PFSK-1 (cell line): ENCODE results near the gene CCDC24.

Experiments used
- FOXP2 ChIP-seq: optimal IDR thresholded peaks from 2 replicates; pipeline ENCODE3; 2011; ENCODE audit warnings: borderline replicate concordance, control low read depth, inconsistent platforms; ENCODE audit not compliant: insufficient read depth; ENCODE audit errors: extremely low read length, extremely low read depth
- POLR2AphosphoS5 ChIP-seq: IDR thresholded peaks from 2 replicates; pipeline ENCODE4 v1.6.1; 2012; ENCODE audit warnings: low read depth, mild to moderate bottlenecking, control low read depth, low read length, moderate library complexity
- SIN3A ChIP-seq: IDR thresholded peaks from 2 replicates; pipeline ENCODE4 v1.6.1; 2012; ENCODE audit warnings: mild to moderate bottlenecking, low read length, moderate library complexity, borderline replicate concordance; ENCODE audit not compliant: insufficient read depth
- TAF1 ChIP-seq: IDR thresholded peaks from 2 replicates; pipeline ENCODE4 v1.6.1; 2012; ENCODE audit warnings: low read length, control low read depth, borderline replicate concordance; ENCODE audit not compliant: insufficient read depth
- TF ChIP-seq, protein P1 (sequence below), 2 experiments: IDR thresholded peaks; 2 replicates each; pipeline versions ENCODE4 v1.6.1 to v1.8.0; 2011 to 2012; ENCODE audit warnings: low read depth in 2 of 2, low read length in 2 of 2, control low read depth in 1 of 2, inconsistent platforms in 1 of 2, mild to moderate bottlenecking in 1 of 2, moderate library complexity in 1 of 2; ENCODE audit not compliant: insufficient read depth in 1 of 2

CCDC24 gene

DNA sequence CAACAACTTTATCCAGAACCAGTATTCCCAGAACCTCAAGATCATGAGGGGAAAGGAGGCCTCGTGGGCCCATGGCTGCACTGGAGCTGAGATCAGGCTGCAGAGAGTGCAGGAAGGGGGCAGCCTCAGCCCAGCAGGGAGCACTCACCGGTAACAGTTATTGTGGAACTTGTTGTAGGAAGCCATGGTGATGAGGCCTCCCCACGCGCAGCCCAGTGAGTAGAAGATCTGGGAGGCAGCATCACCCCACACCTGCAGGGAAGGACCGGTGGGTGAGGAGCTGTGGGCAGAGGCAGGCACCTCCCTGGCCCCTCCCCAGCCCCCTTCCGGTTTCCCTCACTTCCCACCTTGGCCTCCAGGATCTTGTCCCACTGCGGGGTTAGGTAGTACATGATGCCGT is 10.8 kb downstream of the CCDC24 start:
- no peak for TF ChIP-seq FOXP2
- TF ChIP-seq, protein P1, sequence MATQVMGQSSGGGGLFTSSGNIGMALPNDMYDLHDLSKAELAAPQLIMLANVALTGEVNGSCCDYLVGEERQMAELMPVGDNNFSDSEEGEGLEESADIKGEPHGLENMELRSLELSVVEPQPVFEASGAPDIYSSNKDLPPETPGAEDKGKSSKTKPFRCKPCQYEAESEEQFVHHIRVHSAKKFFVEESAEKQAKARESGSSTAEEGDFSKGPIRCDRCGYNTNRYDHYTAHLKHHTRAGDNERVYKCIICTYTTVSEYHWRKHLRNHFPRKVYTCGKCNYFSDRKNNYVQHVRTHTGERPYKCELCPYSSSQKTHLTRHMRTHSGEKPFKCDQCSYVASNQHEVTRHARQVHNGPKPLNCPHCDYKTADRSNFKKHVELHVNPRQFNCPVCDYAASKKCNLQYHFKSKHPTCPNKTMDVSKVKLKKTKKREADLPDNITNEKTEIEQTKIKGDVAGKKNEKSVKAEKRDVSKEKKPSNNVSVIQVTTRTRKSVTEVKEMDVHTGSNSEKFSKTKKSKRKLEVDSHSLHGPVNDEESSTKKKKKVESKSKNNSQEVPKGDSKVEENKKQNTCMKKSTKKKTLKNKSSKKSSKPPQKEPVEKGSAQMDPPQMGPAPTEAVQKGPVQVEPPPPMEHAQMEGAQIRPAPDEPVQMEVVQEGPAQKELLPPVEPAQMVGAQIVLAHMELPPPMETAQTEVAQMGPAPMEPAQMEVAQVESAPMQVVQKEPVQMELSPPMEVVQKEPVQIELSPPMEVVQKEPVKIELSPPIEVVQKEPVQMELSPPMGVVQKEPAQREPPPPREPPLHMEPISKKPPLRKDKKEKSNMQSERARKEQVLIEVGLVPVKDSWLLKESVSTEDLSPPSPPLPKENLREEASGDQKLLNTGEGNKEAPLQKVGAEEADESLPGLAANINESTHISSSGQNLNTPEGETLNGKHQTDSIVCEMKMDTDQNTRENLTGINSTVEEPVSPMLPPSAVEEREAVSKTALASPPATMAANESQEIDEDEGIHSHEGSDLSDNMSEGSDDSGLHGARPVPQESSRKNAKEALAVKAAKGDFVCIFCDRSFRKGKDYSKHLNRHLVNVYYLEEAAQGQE (IDR thresholded peaks at IDR 0.05; ENCODE audit: insufficient read depth in 1 of 2, low read depth in 2 of 2, low read length in 2 of 2) = no peak
- no peak for TF ChIP-seq POLR2AphosphoS5
- no peak for TF ChIP-seq SIN3A
- TF ChIP-seq TAF1 = no peak

DNA sequence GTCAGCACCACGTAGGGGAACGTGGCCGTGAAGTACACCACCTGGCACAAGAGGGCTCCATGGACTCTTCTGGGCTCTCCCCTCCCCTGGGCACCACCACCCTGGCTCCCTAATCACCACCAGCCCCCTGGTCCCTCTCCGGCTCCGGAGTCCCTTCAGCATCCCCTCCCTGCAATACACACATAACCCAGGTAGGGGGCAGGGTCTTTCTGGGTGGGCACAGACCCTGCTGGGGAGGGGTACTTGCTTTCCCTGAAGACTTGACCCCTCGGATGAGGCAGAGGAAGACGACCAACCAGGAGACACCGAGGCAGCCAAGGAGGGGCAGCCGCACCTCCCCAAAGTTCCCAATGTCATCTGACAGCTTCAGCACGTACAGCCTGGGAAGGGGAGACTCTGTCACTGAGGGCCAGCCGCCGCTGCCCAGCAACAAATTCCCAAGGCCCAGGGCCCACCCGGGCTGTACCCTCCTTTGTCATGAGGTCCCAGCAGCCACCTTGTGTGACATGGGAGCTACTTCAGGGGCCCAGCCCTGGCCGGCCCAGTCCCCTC is 11.3 kb downstream of the CCDC24 start:
- no peak for TF ChIP-seq FOXP2
- no peak for TF ChIP-seq SIN3A
- no peak for TF ChIP-seq POLR2AphosphoS5
- no peak for TF ChIP-seq TAF1

GRCh38 chr1:44008259-44008658 is 16.9 kb downstream of the CCDC24 start:
- no peak for TF ChIP-seq FOXP2
- TF ChIP-seq SIN3A = no peak
- TF ChIP-seq TAF1 = no peak
- TF ChIP-seq POLR2AphosphoS5 = no peak
- TF ChIP-seq, protein P1 (IDR thresholded peaks at IDR 0.05; ENCODE audit: insufficient read depth in 1 of 2, low read depth in 2 of 2, low read length in 2 of 2) = no peak

DNA sequence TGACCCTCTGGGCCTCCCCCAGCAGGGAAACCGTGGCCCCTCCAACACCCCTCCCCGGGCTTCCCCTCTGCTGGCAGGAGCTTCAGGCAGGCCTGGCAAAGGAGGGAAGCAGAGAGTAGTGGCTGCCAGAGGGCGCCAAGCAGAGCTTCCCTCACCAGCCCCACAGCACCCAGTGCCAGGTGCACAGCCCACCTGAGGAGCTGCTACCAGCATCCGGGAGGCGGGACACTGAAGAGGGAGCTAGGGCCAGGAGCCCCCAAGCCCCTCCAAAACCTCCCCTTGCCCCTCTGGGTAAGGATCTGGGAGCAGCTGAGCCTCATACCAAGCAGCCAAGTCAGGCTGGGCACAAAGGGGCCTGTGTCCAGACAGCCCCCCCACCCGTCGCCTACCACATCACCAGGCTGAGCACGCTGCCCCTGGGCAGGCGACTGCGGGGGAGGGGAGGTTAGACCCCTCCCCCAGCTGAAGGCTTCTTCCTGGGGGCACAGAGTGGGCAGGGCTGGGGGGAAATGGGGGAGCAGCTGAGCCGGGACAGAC is 19.6 kb downstream of the CCDC24 start:
- TF ChIP-seq TAF1 = no peak
- no peak for TF ChIP-seq SIN3A
- no peak for TF ChIP-seq FOXP2
- no peak for TF ChIP-seq POLR2AphosphoS5
- TF ChIP-seq, protein P1 (IDR thresholded peaks at IDR 0.05; ENCODE audit: insufficient read depth in 1 of 2, low read depth in 2 of 2, low read length in 2 of 2) = no peak

GRCh38 chr1:44012404-44012803 is 21.0 kb downstream of the CCDC24 start:
- no peak for TF ChIP-seq FOXP2

- TF ChIP-seq FOXP2 (no peak), POLR2AphosphoS5 (no peak), SIN3A (no peak)
- TF ChIP-seq, protein P1 (IDR thresholded peaks at IDR 0.05; ENCODE audit: insufficient read depth in 1 of 2, low read depth in 2 of 2, low read length in 2 of 2) = no peak
These were observed 21.7 kb downstream of the CCDC24 start for GRCh38 chr1:44012941-44013609.
